ENCODE results near the gene TERT.
"Not testable (repeated sequence)": the region's sequence is repeated elsewhere in the genome, so short reads cannot be mapped to it uniquely, and the experiment has no call there.

TERT gene

DNA sequence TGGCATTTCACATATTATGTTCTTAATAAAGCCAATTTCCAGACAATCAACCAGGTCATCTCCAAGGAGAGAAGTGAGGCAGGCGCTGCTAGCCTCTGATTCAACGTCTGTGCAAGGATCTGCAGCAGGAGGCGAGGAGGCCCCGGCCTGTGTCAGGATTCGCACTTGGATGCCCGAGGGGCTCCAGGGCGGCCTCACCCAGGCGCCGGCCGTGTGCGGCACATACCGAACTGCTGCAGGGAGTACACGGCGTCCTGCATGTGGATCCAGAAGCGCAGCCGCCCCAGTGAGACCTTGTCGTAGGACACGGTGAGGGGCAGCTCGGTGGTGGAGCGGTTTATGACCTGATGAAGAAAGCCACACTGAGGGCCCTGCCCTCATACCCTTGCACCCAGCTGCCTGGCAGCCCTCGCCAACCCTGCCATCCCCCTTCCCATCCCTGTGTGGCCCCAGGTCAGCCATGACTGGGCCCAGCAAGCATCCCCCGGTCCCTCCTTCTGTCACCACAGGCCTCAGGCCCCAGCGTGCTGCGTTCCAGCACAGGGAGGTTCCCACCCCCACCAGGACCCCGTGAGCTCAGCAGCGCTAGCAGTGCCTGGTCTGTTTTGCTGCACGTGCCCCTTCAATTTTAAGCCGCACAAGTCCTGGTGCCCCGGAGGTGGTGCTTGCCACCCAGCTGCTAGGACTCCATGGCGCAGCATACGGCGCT is 40.1 kb upstream of the TERT start:
- TF ChIP-seq, protein P1, sequence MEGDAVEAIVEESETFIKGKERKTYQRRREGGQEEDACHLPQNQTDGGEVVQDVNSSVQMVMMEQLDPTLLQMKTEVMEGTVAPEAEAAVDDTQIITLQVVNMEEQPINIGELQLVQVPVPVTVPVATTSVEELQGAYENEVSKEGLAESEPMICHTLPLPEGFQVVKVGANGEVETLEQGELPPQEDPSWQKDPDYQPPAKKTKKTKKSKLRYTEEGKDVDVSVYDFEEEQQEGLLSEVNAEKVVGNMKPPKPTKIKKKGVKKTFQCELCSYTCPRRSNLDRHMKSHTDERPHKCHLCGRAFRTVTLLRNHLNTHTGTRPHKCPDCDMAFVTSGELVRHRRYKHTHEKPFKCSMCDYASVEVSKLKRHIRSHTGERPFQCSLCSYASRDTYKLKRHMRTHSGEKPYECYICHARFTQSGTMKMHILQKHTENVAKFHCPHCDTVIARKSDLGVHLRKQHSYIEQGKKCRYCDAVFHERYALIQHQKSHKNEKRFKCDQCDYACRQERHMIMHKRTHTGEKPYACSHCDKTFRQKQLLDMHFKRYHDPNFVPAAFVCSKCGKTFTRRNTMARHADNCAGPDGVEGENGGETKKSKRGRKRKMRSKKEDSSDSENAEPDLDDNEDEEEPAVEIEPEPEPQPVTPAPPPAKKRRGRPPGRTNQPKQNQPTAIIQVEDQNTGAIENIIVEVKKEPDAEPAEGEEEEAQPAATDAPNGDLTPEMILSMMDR (IDR thresholded peaks at IDR 0.05; ENCODE audit: borderline replicate concordance, control extremely low read depth, extremely low read depth, insufficient read depth, missing control alignments) = no peak
- no peak for DNase-seq (ENCODE audit: low spot score)
- in situ Hi-C loops (cut with MboI; ENCODE audit: low sequenced_read_pairs, unreplicated experiment) = no loop called here

DNA sequence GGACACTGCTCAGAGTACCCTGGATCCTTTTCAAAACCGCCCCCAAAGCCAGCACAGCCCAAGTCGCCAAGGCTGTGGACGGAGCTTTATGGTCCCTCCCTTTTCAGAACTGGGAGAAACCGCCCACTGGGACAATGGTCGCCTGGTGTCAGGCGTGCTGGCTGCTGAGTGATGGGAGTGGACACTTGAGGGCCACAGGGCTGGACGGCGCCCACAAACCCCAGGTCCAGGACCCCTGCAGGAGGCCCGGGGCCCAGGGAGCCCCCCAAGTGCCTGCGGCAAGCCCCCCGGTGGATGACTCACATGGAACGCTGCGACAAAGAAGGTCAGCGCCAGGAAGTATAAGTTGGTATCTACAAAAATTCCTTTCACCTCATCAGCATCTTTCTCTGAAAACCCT is 39.1 kb upstream of the TERT start:
- no peak for DNase-seq (ENCODE audit: low spot score)
- in situ Hi-C loops (cut with MboI; ENCODE audit: low sequenced_read_pairs, unreplicated experiment) = no loop called here
- TF ChIP-seq, protein P1 (IDR thresholded peaks at IDR 0.05; ENCODE audit: borderline replicate concordance, control extremely low read depth, extremely low read depth, insufficient read depth, missing control alignments) = no peak

DNA sequence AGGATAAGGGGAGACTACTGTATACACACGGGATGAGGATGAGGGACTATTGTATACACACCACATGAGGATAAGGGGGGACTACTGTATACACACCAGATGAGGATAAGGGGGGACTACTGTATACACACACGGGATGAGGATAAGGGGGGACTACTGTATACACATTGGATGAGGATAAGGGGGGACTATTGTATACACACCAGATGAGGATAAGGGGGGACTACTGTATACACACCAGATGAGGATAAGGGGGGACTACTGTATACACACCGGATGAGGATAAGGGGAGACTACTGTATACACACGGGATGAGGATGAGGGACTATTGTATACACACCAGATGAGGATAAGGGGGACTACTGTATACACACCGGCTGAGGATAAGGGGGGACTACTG is 38.4 kb upstream of the TERT start:
- in situ Hi-C loops (cut with MboI; ENCODE audit: low sequenced_read_pairs, unreplicated experiment); DNase-seq (ENCODE audit: low spot score): not testable (repeated sequence)

DNA sequence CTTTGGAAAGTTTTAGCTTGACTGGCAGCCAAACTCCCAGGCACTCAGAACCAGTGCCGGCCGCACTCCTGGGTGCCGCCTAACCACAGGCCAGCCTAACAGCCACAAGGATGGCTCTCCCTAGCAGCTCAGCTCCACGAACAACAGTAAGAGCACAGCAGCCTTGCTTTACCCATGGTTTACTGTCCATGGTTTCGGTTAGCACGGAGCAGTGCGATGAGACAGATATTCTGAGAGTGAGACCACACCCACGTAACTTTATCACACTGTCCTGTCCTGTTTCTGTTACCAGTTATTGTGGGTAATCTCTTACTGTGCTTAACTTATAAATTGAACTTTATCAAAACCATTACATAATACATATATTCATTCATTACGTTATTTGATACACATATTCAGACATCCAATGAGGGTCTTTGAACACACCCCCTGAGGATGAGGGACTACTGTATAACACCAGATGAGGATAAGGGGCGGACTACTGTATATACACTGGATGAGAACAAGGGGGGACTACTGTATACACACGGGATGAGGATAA is 37.7 kb upstream of the TERT start:
- in situ Hi-C loops (cut with MboI; ENCODE audit: low sequenced_read_pairs, unreplicated experiment) = no loop called here
- no peak for DNase-seq (ENCODE audit: low spot score)
- TF ChIP-seq, protein P1 (IDR thresholded peaks at IDR 0.05; ENCODE audit: borderline replicate concordance, control extremely low read depth, extremely low read depth, insufficient read depth, missing control alignments) = no peak

DNA sequence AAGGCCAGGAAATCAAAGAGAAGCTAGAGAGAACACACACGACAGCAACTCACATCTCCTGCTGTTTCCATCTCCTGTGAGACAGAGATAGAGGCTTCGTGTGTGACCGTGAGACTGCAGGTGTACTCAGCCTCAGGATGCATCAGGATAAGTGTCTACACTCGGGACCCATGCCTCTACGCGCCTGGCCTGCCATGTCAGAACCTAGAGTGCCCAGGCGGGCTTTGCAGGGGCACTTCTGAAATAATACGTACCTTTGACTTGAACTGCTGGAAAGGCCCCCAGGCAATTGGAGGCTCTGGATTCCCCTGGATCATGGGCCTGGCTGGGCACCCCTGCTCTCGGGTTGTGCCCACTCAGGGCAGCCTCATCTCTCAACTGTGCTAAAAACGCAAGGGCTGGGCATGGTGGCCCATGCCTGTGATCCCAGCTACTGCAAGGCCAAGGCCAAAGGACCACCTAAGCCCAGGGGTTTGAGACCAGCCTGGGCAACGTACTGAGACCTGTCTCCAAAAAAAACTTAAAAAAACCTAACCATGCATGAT is 37.1 kb upstream of the TERT start:
- DNase-seq (ENCODE audit: low spot score) = no peak
- in situ Hi-C loops (cut with MboI; ENCODE audit: low sequenced_read_pairs, unreplicated experiment) = no loop called here
- TF ChIP-seq, protein P1 (IDR thresholded peaks at IDR 0.05; ENCODE audit: borderline replicate concordance, control extremely low read depth, extremely low read depth, insufficient read depth, missing control alignments) = no peak

- TF ChIP-seq, protein P1 (IDR thresholded peaks at IDR 0.05; ENCODE audit: borderline replicate concordance, control extremely low read depth, extremely low read depth, insufficient read depth, missing control alignments) = no peak
- in situ Hi-C loops (cut with MboI; ENCODE audit: low sequenced_read_pairs, unreplicated experiment) = no loop called here
- no peak for DNase-seq (ENCODE audit: low spot score)
Measured at GRCh38 chr5:1330847-1331831, 36.3 kb upstream of the TERT start.

Measured in GM13976 (cell line).